H1 (cell line): ENCODE measurements around the gene FGF11. TPM values are rescaled to one million over a fixed set of nuclear protein-coding genes. Genes with fewer than 3 reads are reported as not detected.

Experiments used
- CTCF ChIA-PET: fragments of 300-600 bp; sonication (Branson Sonifier 250); formaldehyde crosslinking; loops from one replicate; lab custom pipeline; 2021; ENCODE audit not compliant: partially characterized antibody; lab: Charles Lee
- POLR2A ChIA-PET: fragments of 300-600 bp; sonication (Branson Sonifier 250); formaldehyde crosslinking; loops from one replicate; lab custom pipeline; 2021; ENCODE audit warnings: inconsistent platforms; ENCODE audit not compliant: partially characterized antibody; lab: Charles Lee
- DNase-seq, 2 experiments: peaks; one replicate each; pipeline versions ENCODE4 v3.0.0 to v3.0.0-alpha.2; 2010 to 2022; ENCODE audit warnings: low spot score in 2 of 2, low read depth in 1 of 2, mixed read lengths in 1 of 2
- FAIRE-seq: peaks from 2 replicates; lab custom pipeline; 2011; peaks lifted over from hg19 to GRCh38; lab: Jason Lieb, UNC
- H2AFZ ChIP-seq: 2 replicates; pipeline ENCODE4 v1.8.1; 2012; ENCODE audit warnings: low read length, inconsistent platforms
- H2AK5ac ChIP-seq: 2 replicates; pipeline ENCODE4 v1.6.1; 2013; ENCODE audit warnings: low read depth, low read length
- H2BK120ac ChIP-seq: replicated peaks from 2 replicates; pipeline ENCODE3; 2013; ENCODE audit warnings: low read depth, low read length, inconsistent platforms
- H2BK12ac ChIP-seq: 2 replicates; pipeline ENCODE4 v1.6.1; 2013; ENCODE audit warnings: low read depth, low read length
- H2BK15ac ChIP-seq: 2 replicates; pipeline ENCODE4 v1.6.1; 2013; ENCODE audit warnings: low read length
- H2BK20ac ChIP-seq: 2 replicates; pipeline ENCODE4 v1.6.1; 2013; ENCODE audit warnings: low read length
- H2BK5ac ChIP-seq: 2 replicates; pipeline ENCODE4 v1.6.1; 2013; ENCODE audit warnings: low read depth, low read length
- H3K14ac ChIP-seq: 2 replicates; pipeline ENCODE4 v1.6.1; 2013; ENCODE audit warnings: inconsistent platforms; ENCODE audit not compliant: insufficient read length
- H3K18ac ChIP-seq: 2 replicates; pipeline ENCODE4 v1.6.1; 2013; ENCODE audit warnings: low read length; ENCODE audit errors: extremely low read depth
- H3K23ac ChIP-seq: 2 replicates; pipeline ENCODE4 v1.6.1; 2013; ENCODE audit warnings: inconsistent platforms; ENCODE audit not compliant: insufficient read length
- H3K23me2 ChIP-seq: 2 replicates; pipeline ENCODE4 v1.6.1; 2013; ENCODE audit warnings: low read depth, low read length
- H3K27ac ChIP-seq: 2 replicates; pipeline ENCODE4 v1.6.1; 2011; ENCODE audit warnings: low read depth, low read length, inconsistent platforms
- H3K27me3 ChIP-seq, 4 experiments: replicated peaks in 1 of 4; 1 replicate in 1 of 4; 2 replicates in 3 of 4; pipeline versions ENCODE4 v1.6.1 to v1.8.1; 2011 to 2013; ENCODE audit warnings: low read length in 3 of 4, mild to moderate bottlenecking in 3 of 4, inconsistent platforms in 2 of 4, mixed read lengths in 2 of 4, moderate library complexity in 1 of 4; ENCODE audit not compliant: control insufficient read depth in 3 of 4, insufficient read depth in 3 of 4; ENCODE audit errors: extremely low read depth in 1 of 4
- H3K36me3 ChIP-seq, 4 experiments: 2 replicates each; pipeline versions ENCODE4 v1.6.1 to v1.8.1; 2011 to 2013; ENCODE audit warnings: mild to moderate bottlenecking in 4 of 4, low read length in 3 of 4, moderate library complexity in 2 of 4, control low read depth in 1 of 4, inconsistent platforms in 1 of 4; ENCODE audit not compliant: insufficient read depth in 4 of 4, control insufficient read depth in 2 of 4
- H3K4ac ChIP-seq: replicated peaks from 2 replicates; pipeline ENCODE3; 2013; ENCODE audit warnings: low read length, low read depth, mixed read lengths, inconsistent platforms; ENCODE audit not compliant: insufficient read length
- H3K4me1 ChIP-seq, 4 experiments: replicated peaks in 1 of 4; 1 replicate in 1 of 4; 2 replicates in 3 of 4; pipeline versions ENCODE4 v1.6.1 to v1.8.1; 2011 to 2013; ENCODE audit warnings: low read length in 3 of 4, inconsistent platforms in 2 of 4, mixed read lengths in 1 of 4; ENCODE audit not compliant: insufficient read depth in 4 of 4, control insufficient read depth in 3 of 4
- H3K4me2 ChIP-seq, 2 experiments: 2 replicates each; pipeline versions ENCODE4 v1.6.1 to v1.8.1; 2011 to 2013; ENCODE audit warnings: low read depth in 2 of 2, low read length in 2 of 2, control low read depth in 1 of 2, inconsistent platforms in 1 of 2, mild to moderate bottlenecking in 1 of 2; ENCODE audit not compliant: insufficient read depth in 1 of 2
- H3K4me3 ChIP-seq, 4 experiments: fragments of 200-600, 300-600 bp in 1 of 4; sonication (generic), shearing (Covaris generic), sonication (Bioruptor Twin) in 1 of 4; 2 replicates each; pipeline versions ENCODE4 v1.5.1 to v1.8.1; 2011 to 2016; ENCODE audit warnings: low read length in 4 of 4, low read depth in 3 of 4, control low read depth in 2 of 4, inconsistent platforms in 2 of 4, mild to moderate bottlenecking in 2 of 4, mixed read lengths in 1 of 4, moderate library complexity in 1 of 4; ENCODE audit not compliant: insufficient read depth in 2 of 4; ENCODE audit errors: extremely low read depth in 1 of 4
- H3K56ac ChIP-seq: replicated peaks from 2 replicates; pipeline ENCODE3; 2013; ENCODE audit warnings: low read depth, mild to moderate bottlenecking, mixed read lengths, low read length, inconsistent platforms; ENCODE audit not compliant: insufficient read length
- H3K79me1 ChIP-seq: 2 replicates; pipeline ENCODE4 v1.6.1; 2013; ENCODE audit warnings: low read depth, low read length, control low read depth
- H3K79me2 ChIP-seq, 2 experiments: 2 replicates each; pipeline versions ENCODE4 v1.6.1 to v1.8.1; 2012 to 2013; ENCODE audit warnings: low read length in 2 of 2, mild to moderate bottlenecking in 2 of 2, inconsistent platforms in 1 of 2; ENCODE audit not compliant: insufficient read depth in 2 of 2, control insufficient read depth in 1 of 2
- H3K9ac ChIP-seq, 4 experiments: replicated peaks in 1 of 4; 1 replicate in 1 of 4; 2 replicates in 3 of 4; pipeline versions ENCODE4 v1.6.1 to v1.8.1; 2011 to 2013; ENCODE audit warnings: low read depth in 3 of 4, low read length in 3 of 4, control low read depth in 2 of 4, mild to moderate bottlenecking in 2 of 4, moderate library complexity in 2 of 4, inconsistent platforms in 1 of 4; ENCODE audit errors: extremely low read depth in 1 of 4
- H3K9me3 ChIP-seq, 2 experiments: 2 replicates each; pipeline versions ENCODE4 v1.6.1 to v1.8.1; 2012 to 2013; ENCODE audit warnings: mild to moderate bottlenecking in 2 of 2, moderate library complexity in 2 of 2, control low read depth in 1 of 2, inconsistent platforms in 1 of 2, low read depth in 1 of 2, low read length in 1 of 2, mixed read lengths in 1 of 2; ENCODE audit not compliant: insufficient read depth in 2 of 2
- H4K20me1 ChIP-seq, 2 experiments: replicated peaks in 1 of 2; 2 replicates each; pipeline versions ENCODE3 to v1.8.1; 2011 to 2013; ENCODE audit warnings: inconsistent platforms in 2 of 2, low read length in 2 of 2, mild to moderate bottlenecking in 1 of 2; ENCODE audit not compliant: insufficient read depth in 2 of 2, control insufficient read depth in 1 of 2
- H4K5ac ChIP-seq: 2 replicates; pipeline ENCODE4 v1.6.1; 2013; ENCODE audit warnings: low read length, low read depth, mixed read lengths, inconsistent platforms; ENCODE audit not compliant: insufficient read length
- H4K8ac ChIP-seq: 2 replicates; pipeline ENCODE4 v1.8.0; 2013; ENCODE audit warnings: mild to moderate bottlenecking, moderate library complexity, low read length, inconsistent platforms; ENCODE audit not compliant: insufficient read depth; ENCODE audit errors: extremely low read depth
- H4K91ac ChIP-seq: replicated peaks from 2 replicates; pipeline ENCODE3; 2013; ENCODE audit warnings: low read length, mixed read lengths, inconsistent platforms; ENCODE audit not compliant: insufficient read length
- EGR1 ChIP-seq: IDR thresholded peaks from 2 replicates; pipeline ENCODE4 v1.6.1; 2011; ENCODE audit warnings: low read depth, low read length, borderline replicate concordance
- EP300 ChIP-seq, 2 experiments: IDR thresholded peaks; 1 replicate in 1 of 2; 2 replicates in 1 of 2; pipeline ENCODE4 v1.6.1; 2011 to 2012; ENCODE audit warnings: low read depth in 2 of 2, low read length in 2 of 2, mild to moderate bottlenecking in 2 of 2, borderline replicate concordance in 1 of 2, inconsistent platforms in 1 of 2, moderate library complexity in 1 of 2
- KDM1A ChIP-seq: fragments of 200-600, 300-600 bp; sonication (generic); IDR thresholded peaks from 2 replicates; pipeline ENCODE4 v1.7.1; 2016; ENCODE audit warnings: mild to moderate bottlenecking, low read length, borderline replicate concordance
- NANOG ChIP-seq: IDR thresholded peaks from 2 replicates; pipeline ENCODE4 v1.6.1; 2011; ENCODE audit warnings: low read length, low read depth, mild to moderate bottlenecking, inconsistent platforms; ENCODE audit not compliant: insufficient read depth, poor library complexity, severe bottlenecking
- SIRT6 ChIP-seq: IDR thresholded peaks from one replicate; pipeline ENCODE4 v1.7.1; 2012; ENCODE audit warnings: low read length, inconsistent platforms
- SRF ChIP-seq: IDR thresholded peaks from 2 replicates; pipeline ENCODE4 v1.6.1; 2011; ENCODE audit warnings: mild to moderate bottlenecking, low read depth, low read length, moderate library complexity
- TBP ChIP-seq: IDR thresholded peaks from 2 replicates; pipeline ENCODE4 v1.6.1; 2011; ENCODE audit warnings: low read depth, low read length, improper control_type of control experiment
- TEAD4 ChIP-seq: IDR thresholded peaks from 2 replicates; pipeline ENCODE4 v1.6.1; 2012; ENCODE audit warnings: low read depth, low read length, inconsistent platforms, mixed read lengths
- WGBS, 2 experiments: shearing (Covaris generic) in 1 of 2; methylation state at CpG; one replicate each; pipeline versions ENCODE4 v1.1.6 to v1.1.7; 2013 to 2015; ENCODE audit warnings: low lambda C conversion rate in 2 of 2, mixed read lengths in 2 of 2, inconsistent platforms in 1 of 2, low coverage in 1 of 2, missing lambda C conversion rate in 1 of 2; ENCODE audit not compliant: insufficient replicate concordance in 2 of 2, insufficient coverage in 1 of 2, insufficient read length in 1 of 2; ENCODE audit errors: extremely low coverage in 1 of 2, missing lambda C conversion rate in 1 of 2; 5-methylcytosine and 5-hydroxymethylcytosine counted together
- polyA plus RNA-seq, 7 experiments: library from polyadenylated mRNA; depleted of rRNA in 3 of 7; stranded (reverse) in 5 of 7; unstranded in 2 of 7; fragments of >200 nt in 5 of 7; fragments of 200-250 nt in 2 of 7; gene quantifications; 1 replicate in 5 of 7; 2 replicates in 1 of 7; 4 replicates in 1 of 7; pipeline versions ENCODE4 v1.2.1 to v1.2.3, GENCODE V29; 2011 to 2013; ENCODE audit warnings: missing spikeins in 2 of 7, mixed read lengths in 2 of 7
- total RNA-seq: library from RNA; stranded (reverse); fragmentation: NEBNext Ultra II Directional; extraction: Animal tissue kit (Norgen Biotek cat#: 25700); gene quantifications from 2 replicates; pipeline ENCODE4 v1.2.1, GENCODE V29; 2021
- TF ChIP-seq, protein P1 (sequence below): IDR thresholded peaks from 2 replicates; pipeline ENCODE4 v1.6.1; 2011; ENCODE audit warnings: low read length, improper control_type of control experiment
- TF ChIP-seq, protein P2 (sequence below): IDR thresholded peaks from 2 replicates; pipeline ENCODE4 v1.6.1; 2012; ENCODE audit warnings: inconsistent platforms

FGF11 gene
- total and polyA plus RNA-seq, 2 of the 8 experiments (the other 6 are each of a cell fraction or from before 2014, with no cell fraction given): 11.8 to 26.1 TPM

- ChIA-PET CTCF (interaction anchor here (0.7 to 1.6 kb wide), 10 partner anchors 16 to 108 kb away, joined by 3 to 6 read pairs (median 4); partner anchors contain the start of gene TMEM95), POLR2A (interaction anchor here (1.0 to 13.8 kb wide), 7 partner anchors 10 to 113 kb away, joined by 3 to 200 read pairs (median 5); partner anchors contain the start of genes POLR2A, SLC35G6 and ZBTB4)
- Histone ChIP-seq H3K27ac (no peak overlapping the region), H2AK5ac (no peak overlapping the region), H3K27me3 (no peaks in the 10 kb centered on the region), H3K23me2 (no peaks in the 10 kb centered on the region), H2BK120ac (no peak overlapping the region), H3K79me1 (no peaks in the 10 kb centered on the region; the same call in 1 of the 2 replicates), H4K20me1 (no peaks in the 10 kb centered on the region), H4K5ac (no peak overlapping the region), H4K91ac (no peak overlapping the region), H3K36me3 (peaks cover 0 to 3% (median under 1%) of the 10 kb centered on the region in 4 experiments; a peak in 3 of 8 replicates), H3K79me2 (no peaks in the 10 kb centered on the region), H3K4me3 (no peak overlapping the region), H2BK5ac (no peak overlapping the region), H3K4ac (no peak overlapping the region), H2BK20ac (no peak overlapping the region), H3K9ac (no peak overlapping the region), H3K4me1 (peaks cover 2 to 9% (median 7%) of the 10 kb centered on the region in 4 experiments), H2BK15ac (no peak overlapping the region), H3K14ac (no peak overlapping the region), H4K8ac (no peak overlapping the region), H3K23ac (no peak overlapping the region), H3K18ac (no peak overlapping the region), H2AFZ (no peak overlapping the region), H2BK12ac (no peak overlapping the region), H3K56ac (no peak overlapping the region), H3K4me2 (no peak overlapping the region), H3K9me3 (no peaks in the 10 kb centered on the region)
- DNase-seq (no peak), FAIRE-seq (no peak)
- 96 to 100% methylated on average over 2 to 42 of the region's 44 CpGs for WGBS, 2 experiments
- TF ChIP-seq SRF: no peak
- TF ChIP-seq, protein P1, sequence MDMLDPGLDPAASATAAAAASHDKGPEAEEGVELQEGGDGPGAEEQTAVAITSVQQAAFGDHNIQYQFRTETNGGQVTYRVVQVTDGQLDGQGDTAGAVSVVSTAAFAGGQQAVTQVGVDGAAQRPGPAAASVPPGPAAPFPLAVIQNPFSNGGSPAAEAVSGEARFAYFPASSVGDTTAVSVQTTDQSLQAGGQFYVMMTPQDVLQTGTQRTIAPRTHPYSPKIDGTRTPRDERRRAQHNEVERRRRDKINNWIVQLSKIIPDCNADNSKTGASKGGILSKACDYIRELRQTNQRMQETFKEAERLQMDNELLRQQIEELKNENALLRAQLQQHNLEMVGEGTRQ: no peak
- no peak for TF ChIP-seq TEAD4
- no peak for TF ChIP-seq EP300 (IDR thresholded peaks at IDR 0.05; ENCODE audit: borderline replicate concordance in 1 of 2, low read depth in 2 of 2, low read length in 2 of 2)
- no peak for TF ChIP-seq SIRT6
- TF ChIP-seq NANOG: no peak
- TF ChIP-seq KDM1A: no peak
- no peak for TF ChIP-seq EGR1
- TF ChIP-seq, protein P2, sequence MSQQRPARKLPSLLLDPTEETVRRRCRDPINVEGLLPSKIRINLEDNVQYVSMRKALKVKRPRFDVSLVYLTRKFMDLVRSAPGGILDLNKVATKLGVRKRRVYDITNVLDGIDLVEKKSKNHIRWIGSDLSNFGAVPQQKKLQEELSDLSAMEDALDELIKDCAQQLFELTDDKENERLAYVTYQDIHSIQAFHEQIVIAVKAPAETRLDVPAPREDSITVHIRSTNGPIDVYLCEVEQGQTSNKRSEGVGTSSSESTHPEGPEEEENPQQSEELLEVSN: no peak
- TF ChIP-seq TBP: no peak
These were observed 23.4 kb downstream of the FGF11 start for GRCh38 chr17:7462474-7463371.
